Islet precursor cell (in vitro differentiated cells): ENCODE measurements around the gene MED1.
"Not testable (repeated sequence)": the region's sequence is repeated elsewhere in the genome, so short reads cannot be mapped to it uniquely, and the experiment has no call there.

ENCODE experiments used
- DNase-seq: peaks from one replicate; pipeline ENCODE4 v3.0.0-alpha.2; 2018

MED1 gene

DNA sequence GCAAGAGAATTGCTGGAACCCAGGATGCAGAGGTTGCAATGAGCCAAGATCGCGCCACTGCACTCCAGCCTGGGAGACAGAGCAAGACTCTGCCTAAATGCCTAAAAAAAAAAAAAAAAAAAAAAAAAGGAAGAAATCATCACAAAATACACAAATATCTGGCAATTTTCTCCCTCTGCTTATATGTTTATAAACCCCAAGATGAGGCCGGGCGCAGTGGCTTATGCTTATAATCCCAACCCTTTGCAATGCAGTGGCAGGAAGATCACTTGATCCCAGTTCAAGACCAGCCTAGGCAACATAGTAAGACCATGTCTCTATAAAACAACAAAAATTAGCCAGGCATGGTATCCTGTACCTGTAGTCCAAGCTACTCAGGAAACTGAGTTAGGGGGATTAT is 21.5 kb downstream of the MED1 start:
- no peak for DNase-seq

DNA sequence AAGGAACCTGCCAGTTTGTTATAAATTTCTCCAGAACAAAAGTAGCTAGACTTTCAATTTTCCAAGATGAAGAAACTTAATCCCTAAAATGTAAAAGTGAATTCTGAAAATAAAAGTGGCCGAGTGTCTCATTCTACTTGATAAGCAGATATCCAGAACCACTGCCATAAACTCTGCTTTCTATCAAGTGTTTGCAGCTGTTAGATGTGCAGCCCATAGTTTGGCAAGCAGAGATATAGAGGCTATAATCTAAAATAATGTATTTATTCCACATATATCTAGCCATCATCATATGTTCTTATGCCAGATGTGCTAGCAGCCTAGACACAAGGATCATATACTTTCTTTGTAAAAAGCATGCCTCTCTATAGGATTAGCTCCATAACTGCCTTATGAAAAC is 34.9 kb downstream of the MED1 start:
- no peak for DNase-seq

DNA sequence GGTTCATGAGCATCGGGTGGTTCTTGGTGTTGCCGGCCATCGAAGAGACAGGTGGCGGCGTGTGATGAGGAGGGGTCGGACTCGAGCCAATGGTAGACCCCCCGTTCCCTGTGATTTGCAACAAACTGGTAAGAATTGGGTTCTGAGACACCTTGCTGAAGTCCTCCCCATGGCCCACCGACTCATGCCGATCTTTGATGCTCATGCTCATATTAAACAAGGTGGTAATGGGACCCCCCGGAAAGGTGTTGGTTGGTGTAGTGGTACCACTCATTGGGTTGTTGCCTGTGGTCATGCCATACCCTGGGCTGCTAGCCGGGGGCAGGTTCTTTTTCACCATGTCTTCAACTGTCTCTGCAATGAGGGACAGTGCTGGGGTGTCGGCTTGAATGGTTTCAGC is 40.8 kb downstream of the MED1 start:
- DNase-seq, result no peak

DNA sequence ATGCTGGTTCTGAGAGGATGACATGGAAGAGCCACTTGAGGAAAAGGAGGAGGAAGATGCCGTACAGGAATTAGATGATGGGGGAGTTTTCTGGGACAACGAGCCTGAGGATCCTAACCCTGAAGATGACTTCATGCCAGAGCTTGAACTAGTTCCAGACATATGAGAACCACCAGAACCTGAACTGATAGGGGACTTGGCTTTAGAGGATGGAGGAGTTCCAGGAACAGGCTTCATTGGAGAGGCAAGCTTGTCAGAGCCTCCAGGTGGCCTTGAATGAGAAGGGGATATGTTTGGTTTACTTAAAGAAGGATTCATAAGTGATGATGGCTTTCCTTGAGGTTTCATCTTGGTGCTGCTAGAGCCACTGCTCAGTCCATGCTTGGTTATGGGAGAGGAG is 42.7 kb downstream of the MED1 start:
- DNase-seq, result no peak

DNA sequence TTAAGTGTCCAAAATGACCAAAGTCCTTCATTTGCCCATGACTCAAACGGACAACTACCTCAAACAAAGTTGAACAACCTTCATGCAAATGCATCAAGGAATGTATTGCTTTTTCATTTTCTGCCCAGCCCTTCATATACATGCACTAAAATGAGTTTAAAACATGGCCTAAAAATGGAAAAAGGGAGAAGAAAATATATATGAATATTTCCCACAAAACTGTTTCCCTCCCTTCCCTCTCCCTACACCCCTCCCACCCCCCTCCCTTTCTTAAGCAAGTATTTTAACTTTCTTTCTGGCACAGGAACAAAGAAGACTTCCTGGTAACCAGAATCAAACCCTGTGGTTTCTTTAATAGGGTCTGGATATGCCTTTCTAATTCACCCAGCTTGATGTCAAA is 44.1 kb downstream of the MED1 start:
- no peak for DNase-seq

DNA sequence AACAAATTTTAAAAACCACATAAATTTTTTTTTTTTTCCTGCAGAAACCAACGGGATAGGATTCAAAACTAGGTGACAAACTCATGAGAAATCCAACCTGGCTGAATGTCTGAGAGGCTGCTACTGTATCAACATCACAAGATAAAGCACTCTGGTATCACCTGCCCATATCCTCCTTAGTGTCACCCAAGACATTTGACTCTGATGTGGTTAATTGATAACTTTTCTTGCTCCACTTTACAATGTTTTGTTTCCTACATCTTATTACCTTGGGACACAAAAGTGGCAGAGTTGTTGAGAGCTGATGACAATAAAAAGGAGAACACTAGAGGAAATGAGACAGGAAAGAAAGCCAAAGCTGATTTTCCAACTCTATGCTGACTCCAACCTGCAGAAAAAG is 45.6 kb downstream of the MED1 start:
- DNase-seq, result no peak

DNA sequence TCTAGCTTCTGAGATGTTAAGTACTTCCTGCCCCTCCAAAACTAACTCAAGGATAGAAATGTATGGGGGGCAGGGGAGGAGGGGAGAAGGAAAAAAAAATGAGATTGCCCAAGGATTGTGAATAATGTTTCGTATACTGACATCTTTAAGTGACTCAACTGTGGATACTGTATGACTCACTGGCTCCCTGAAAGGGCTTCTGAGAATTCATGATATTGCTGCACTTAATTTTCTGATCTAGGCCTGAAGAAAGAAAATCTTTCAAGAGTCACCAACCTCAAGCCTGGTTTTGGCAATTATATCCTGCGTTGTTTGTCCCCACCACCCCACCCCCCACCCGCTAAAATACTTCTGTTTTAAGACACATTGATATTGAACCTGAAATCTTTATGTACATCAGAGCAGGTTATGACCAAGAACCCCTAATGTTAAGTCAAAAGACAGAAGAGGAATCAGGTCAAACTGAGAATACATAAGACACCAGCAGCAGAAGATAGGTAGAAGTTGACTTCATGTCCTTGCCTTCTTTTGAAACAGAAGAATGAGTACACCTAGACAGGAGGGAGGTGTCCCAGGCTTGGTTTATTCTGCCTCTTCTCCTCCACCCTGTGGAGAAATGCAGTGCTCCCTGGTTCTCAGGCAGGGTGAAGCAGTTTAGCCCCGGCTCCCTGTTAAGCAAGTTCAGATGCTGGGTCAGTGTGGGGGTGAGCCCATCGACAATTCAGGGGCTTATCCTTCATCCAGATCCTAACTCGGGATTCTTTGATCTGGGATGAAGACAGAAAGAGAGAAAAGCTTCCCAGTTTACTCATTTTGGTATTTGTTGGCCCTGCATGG is 46.3 kb downstream of the MED1 start:
- no peak for DNase-seq

DNA sequence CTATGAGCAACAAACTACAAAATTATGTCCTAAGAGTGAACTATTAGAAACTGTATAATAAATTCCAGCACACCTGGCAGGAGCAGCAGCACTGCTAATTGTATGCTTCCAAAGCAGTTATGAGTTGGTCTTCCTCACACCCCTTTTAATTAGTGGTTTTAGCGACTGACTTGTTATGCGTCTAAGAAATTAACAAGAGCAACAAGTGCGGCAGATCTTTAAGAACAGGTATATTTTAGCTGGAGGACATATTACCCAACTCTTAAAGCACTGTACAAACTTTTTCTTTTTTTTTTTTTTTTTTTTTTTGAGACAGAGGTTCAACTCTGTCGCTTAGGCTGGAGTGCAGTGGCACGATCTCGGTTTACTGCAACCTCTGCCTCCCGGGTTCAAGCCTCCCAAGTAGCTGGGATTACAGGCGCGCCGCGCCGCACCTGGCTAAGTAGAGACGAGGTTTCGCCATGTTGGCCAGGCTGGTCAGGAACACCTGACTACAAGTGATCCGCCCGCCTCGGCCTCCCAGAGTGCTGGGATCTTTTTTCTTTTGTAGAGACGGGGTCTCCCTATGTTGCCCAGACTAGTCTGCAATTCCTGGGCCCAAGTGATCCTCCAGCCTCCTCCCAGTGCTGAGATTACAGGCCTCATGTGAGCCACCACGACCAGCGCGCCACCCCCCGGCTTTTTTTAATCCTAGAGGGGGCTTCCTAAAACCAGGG is 48.0 kb downstream of the MED1 start:
- DNase-seq, result no peak

DNA sequence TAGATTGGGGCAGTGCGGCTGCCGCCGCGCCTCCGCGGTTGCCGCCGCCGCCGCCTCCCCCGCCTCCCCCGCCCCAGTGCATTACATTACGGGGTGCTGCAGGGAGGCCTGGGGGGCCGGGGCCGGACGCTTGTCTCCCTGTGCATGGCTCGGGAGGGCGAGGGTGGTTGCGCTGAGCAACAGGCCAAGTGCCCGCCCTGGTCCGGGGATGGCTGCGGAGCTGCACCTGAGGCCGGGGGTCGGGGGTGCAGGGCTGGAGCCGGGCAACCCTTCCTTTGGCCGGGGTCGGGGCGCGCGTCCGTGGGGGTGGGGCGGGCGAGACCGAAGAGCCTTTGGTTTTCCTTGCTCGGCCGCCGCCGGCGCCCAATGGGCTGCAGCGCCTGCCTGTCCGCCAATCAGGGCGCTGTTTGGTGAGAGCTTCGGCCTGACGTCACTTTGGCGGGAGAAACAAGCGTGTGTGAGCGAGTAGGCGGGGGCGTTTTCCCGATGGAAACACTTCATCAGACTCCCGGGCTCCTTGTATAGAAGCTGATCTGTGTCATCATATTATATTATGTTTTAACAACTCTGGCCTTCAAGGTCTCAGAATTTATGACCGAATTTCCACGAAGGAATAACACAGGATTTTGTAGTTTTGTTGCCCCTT is 48.7 kb downstream of the MED1 start:
- peak; percentile 98 for DNase-seq

DNA sequence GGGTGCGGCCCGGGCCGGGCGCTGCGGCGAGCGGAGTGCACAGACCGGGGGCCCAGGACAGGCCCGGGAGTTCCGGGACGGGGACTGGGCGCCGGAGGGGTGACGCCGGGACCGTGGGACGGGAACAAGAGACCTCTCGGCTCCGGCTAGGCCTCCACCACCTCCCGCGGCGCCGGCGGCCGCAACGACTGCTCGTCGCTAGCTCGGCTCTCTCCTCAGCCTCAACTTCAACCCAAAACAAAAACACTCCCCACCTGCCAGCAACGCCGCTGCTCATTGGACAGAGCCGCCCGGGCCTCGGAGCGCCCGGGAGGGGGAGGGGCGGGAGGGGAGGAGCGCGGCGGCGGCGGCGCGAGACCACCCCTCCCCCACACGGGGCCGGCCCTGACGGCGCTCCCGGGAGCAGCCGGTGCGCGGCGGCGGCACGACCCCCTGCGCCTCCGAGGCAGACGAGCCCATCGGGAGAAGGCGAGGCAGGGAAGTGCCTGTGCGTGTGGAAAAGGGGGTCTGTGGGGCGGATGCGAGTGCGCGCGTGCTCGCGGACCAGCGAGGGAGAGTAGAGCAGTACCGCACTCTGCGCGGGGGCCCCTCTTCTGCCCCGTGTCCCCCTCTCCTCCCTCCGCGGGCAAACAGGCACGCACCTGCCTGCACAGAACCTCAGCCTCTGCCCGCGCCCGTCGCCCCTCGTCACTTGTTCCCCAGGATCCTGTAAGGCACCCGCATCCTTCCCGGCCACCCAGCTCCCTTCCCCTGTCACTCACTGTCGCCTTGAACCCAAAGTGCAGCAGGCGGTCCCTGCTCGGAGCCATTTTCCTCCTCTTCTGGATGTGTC is 49.4 kb downstream of the MED1 start, which contains the start of gene FBXL20:
FBXL20 (minus strand) TSS at position 215 of the 832 bp plus-strand sequence. CDS start 224 bp downstream, outside the sequence.
- DNase-seq, result peak; percentile 97

DNA sequence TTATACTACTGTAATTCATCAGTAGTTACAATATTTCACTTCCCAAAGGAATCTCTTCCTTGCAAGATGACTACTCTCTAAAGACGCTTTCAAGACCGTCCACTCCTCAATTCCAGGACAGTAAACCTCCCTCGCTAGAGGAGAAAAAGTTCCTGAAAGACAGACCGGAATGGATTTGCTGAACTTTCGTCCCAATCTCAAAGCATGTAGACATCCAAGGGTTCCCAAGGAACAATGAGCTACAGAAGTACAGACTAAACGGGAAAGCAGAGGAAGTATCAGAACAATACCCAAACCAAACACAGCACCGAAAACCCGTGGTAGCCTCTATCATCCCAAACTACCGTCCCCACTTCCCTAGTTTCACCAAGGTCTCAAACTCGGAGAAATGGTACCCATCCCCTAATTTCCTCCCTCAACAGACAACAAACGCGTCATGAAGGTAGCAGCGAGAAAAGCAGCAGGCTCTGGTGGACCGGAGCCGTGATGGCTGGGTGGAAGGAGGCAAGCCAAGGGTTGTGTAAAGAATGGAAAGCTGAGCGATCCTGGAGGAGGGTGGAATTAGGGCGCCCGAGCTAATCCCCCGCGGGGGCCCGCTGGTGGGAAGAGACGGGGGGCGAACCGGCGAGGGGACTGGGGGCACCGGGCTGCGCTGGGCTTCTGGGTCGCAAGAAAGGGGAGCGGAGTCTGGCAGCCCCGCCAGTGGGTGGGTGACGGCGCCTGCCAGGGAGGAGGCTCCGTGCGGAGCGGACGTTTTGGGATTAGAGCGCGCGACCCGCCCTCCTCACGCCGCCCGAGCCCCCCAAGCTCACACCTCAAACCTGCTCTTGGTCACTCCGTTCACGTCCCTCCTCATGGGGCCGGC is 50.3 kb downstream of the MED1 start:
- DNase-seq, result peak; percentile 63

DNA sequence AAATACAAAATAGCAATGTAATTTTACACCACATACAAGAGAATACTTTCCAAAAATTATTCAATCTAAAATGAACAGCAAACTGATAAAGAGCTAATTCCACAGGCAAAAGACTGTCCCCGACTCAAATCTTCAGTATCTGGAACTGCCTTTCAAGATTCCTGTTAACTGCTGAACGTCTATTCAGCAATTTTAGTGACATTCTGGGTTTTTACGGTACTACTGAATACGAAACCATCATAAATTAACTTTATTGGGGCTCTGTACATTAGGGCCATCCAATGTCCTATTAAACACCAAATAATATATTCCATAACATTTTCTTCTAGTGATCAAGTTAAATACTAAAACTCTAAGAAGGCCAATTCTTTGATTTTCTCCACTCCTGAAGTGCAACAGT is 51.3 kb downstream of the MED1 start:
- DNase-seq, result no peak

DNA sequence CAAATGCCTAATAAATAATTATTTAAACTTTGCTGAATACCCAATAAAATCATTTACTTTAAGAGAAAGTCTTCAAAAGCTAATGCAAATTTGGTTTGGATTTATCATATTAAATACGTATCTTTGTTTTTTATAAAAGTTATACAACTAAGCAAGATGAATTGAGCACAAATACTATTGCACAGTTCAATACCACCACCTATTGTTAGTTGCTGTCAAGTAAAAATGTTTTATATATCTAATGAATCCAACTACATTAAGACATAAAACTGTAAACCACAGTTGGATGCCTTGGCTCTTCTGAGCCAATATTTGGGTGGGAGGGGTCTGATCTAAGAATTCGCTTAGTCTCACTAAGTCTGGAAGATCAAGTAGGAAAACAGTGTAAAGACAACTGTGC is 57.3 kb downstream of the MED1 start:
- DNase-seq, result no peak

DNA sequence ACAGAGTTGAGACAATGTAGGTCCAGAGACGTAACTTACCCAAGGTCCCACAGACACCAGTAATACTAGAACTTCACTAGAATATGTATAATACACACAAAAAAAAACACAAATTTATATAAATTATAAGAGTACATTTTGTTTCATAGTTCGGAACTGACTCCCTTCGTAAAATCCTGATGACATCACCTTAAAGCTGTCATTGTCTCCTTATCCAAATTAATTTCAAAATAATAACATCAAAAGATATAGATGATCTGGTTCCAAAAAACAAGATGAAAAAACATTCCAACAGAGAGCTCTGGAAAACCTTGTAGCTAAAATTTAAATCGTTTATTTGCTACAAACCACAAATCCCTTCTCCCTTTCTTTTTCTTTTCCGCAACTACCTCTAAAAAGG is 59.6 kb downstream of the MED1 start:
- DNase-seq, result no peak

DNA sequence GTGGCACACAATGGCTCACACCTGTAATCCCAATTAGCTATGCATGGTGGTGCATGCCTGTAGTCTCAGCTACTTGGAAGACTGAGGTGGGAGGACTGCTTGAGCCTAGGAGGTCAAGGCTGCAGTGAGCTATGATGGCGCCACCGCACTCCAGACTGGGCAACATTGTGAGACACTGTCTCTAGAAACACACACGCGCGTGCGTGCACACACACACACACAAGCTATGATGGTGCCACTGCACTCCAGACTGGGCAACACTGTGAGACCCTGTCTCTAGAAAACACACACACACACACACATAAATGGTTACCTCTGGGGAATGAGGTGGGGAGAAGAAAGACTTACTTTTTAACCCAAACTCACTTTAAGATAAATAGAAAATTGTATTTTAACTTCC is 66.0 kb downstream of the MED1 start:
- DNase-seq, result no peak

DNA sequence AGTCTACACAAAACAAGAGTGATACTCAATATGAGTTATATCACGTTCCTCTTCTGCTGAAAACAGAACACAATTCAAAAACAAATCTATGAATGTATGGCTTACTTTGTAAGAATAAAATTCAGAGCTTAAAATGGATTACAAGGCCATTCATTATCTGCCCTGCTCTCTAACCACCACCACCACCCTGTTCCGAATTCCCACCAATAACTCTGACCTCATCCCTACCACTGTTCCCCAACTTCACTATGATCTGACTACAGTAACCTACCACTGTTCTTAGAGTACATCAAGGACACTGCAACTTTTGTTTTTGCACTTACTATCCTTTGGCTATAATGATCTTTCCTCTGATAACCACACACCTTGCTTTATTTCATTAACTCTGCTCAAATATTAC is 70.9 kb downstream of the MED1 start:
- no peak for DNase-seq

DNA sequence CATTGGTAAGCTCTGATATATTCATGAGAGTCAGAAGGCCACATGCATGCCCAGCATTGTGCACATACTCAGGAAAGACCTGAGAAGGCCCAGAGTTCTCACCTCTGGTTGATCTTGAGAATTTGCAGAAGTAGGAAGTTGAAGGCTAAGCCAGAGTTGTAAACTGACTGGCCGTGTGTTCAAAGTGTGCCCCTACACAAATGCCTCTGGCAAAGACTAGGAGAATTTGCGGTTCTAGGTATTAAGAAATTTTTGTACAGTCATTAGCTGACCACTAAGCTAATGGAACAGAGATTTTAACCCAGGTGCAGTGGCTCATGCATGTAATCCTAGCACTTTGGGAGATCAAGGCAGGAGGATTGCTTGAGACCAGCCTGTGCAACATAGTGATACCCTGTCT is 74.6 kb downstream of the MED1 start:
- DNase-seq, result no peak

DNA sequence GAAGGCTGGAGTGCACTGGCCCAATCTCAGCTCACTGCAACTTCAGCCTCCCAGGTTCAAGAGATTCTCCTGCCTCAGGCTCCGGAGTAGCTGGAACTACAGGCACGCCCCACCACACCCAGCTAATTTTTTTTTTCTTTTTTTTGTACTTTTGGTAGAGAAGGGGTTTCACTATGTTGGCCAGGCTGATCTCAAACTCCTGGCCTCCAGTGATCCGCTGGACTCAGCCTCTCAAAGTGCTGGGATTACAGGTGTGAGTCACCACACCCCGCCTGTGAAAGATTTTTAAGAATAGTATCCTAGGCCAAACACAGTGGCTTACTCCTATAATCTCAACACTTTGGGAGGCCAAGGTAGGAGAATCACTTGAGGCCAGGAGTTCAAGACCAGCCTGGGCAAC is 83.3 kb downstream of the MED1 start:
- not testable (repeated sequence) for DNase-seq

DNA sequence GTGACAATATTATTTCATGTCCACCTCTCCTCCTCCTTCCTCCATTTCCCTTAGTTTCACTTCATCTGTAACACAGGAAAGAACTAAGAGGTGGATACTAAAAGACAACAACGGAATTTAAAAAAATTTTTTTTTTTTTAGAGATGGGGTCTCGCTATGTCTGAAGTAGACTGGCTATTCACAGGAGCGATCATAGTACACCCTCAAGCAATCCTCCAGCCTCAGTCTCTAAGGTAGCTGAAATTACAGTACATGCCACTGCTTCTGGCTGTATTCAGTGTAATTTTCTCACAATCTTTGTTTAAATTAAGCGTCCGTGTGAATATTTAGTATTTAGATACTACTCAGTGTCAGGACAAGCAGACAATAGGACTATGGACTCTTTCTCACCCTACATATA is 85.2 kb downstream of the MED1 start:
- no peak for DNase-seq

DNA sequence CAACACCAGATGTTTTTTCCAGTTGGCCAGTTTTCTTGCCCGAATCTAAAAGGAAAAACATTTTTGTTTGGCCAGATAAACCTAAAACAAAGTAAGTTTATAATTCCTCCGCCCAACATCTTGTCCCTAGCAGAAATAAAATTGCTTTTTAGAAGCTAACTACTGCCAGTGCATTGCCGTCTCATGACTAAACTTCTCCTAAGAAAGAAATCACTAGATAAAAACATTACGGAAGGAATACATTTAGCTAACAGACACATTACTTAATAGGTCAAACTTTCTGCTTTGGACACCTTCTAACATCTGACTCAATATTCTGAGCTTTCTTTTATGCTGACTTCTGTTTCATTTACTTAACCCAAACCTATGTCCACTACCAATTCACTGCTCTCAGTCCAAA is 85.8 kb downstream of the MED1 start:
- DNase-seq, result no peak

DNA sequence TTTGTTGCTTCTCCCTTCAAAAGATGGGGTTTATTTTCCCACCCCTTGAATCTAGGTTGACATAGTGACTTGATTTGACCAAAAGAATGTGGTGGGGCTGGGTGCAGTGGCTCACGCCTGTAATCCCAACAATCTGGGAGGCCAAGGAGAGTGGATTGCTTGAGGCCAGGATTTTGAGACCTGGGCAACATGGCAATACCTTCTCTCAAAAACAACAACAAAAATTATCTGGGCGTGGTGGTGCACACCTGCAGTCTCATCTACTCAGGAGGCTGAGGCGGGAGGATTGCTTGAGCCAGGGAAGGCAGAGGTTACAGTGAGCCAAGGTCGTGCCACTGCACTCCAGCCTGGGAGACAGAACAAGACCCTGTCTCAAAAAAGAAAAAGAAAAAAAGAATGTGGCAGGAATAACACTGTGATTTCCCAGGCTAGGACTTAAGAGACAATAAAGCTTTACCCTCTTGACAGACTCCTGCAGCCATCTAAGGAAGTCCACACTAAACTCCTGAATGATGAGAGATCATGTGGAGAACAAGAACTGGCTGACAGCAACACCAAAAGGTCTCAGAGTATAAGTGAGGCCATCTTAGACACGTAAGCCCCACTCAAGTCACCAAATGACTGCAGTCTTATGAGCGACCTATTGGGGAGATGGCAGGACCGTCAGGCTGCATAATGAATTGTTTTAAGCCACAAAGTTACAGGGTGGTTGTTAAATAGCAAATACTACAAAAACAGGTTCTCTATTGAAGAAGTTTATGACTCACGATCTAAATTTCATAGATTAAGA is 86.6 kb downstream of the MED1 start:
- no peak for DNase-seq
